HEK293 (cell line): Measurements from ENCODE around the gene GALNT15.

Experiments used
- CTCF ChIA-PET: fragments of 350-600 bp; formaldehyde crosslinking; extraction: SDS; loops from one replicate; lab custom pipeline; 2021; ENCODE audit warnings: antibody characterized with exemption; lab: Yijun Ruan, JAX
- POLR2A ChIA-PET: fragments of 300-600 bp; formaldehyde crosslinking; extraction: SDS; loops from one replicate; lab custom pipeline; 2020; ENCODE audit warnings: antibody characterized with exemption, inconsistent platforms; lab: Yijun Ruan, JAX
- H3K27ac ChIP-seq: fragments of 200-500 bp; sonication (Bioruptor generic); 2 replicates; pipeline ENCODE4 v1.5.1; 2014; ENCODE audit warnings: low read depth, low read length, control low read depth, inconsistent platforms; ENCODE audit errors: extremely low read depth
- H3K36me3 ChIP-seq, 2 experiments: fragments of 200-500 bp in 1 of 2; sonication (Bioruptor generic) in 1 of 2; 1 replicate in 1 of 2; 2 replicates in 1 of 2; pipeline ENCODE4 v1.5.1; 2014 to 2017; ENCODE audit warnings: inconsistent platforms in 2 of 2, low read length in 2 of 2; ENCODE audit not compliant: control insufficient read depth in 2 of 2, insufficient read depth in 1 of 2
- H3K4me1 ChIP-seq: fragments of 200-500 bp; sonication (Bioruptor generic); 2 replicates; pipeline ENCODE4 v1.5.1; 2014; ENCODE audit warnings: mild to moderate bottlenecking, low read length, inconsistent platforms; ENCODE audit not compliant: control insufficient read depth, insufficient read depth
- H3K4me3 ChIP-seq: 2 replicates; pipeline ENCODE4 v1.5.1; 2011; ENCODE audit warnings: low read depth, mild to moderate bottlenecking, control low read depth, low read length, moderate library complexity
- H3K9me3 ChIP-seq: fragments of 200-500 bp; sonication (Bioruptor generic); 2 replicates; pipeline ENCODE4 v1.5.1; 2014; ENCODE audit warnings: low read depth, low read length, inconsistent platforms; ENCODE audit not compliant: control insufficient read depth, insufficient read depth
- GFI1B ChIP-seq: fragments of 450-650 bp; formaldehyde crosslinking; IDR thresholded peaks from 2 replicates; pipeline ENCODE4 v1.5.1; 2016; ENCODE audit warnings: missing biosample characterization, missing genetic modification characterization
- KLF1 ChIP-seq: fragments of 450-650 bp; formaldehyde crosslinking; IDR thresholded peaks from 2 replicates; pipeline ENCODE4 v1.5.1; 2016; ENCODE audit warnings: missing biosample characterization, missing genetic modification characterization
- SCRT1 ChIP-seq: fragments of 450-650 bp; formaldehyde crosslinking; IDR thresholded peaks from 2 replicates; pipeline ENCODE4 v1.5.1; 2016; ENCODE audit warnings: missing biosample characterization, missing genetic modification characterization, borderline replicate concordance
- ZEB2 ChIP-seq: fragments of 450-650 bp; formaldehyde crosslinking; IDR thresholded peaks from 2 replicates; pipeline ENCODE4 v1.5.1; 2016; ENCODE audit warnings: missing biosample characterization, missing genetic modification characterization
- ZIC2 ChIP-seq: fragments of 450-650 bp; formaldehyde crosslinking; IDR thresholded peaks from 2 replicates; pipeline ENCODE4 v1.5.1; 2016; ENCODE audit warnings: missing biosample characterization, missing genetic modification characterization
- ZNF121 ChIP-seq: fragments of 450-650 bp; formaldehyde crosslinking; IDR thresholded peaks from 2 replicates; pipeline ENCODE4 v1.5.1; 2016; ENCODE audit warnings: missing biosample characterization, missing genetic modification characterization
- ZNF169 ChIP-seq: fragments of 450-650 bp; formaldehyde crosslinking; IDR thresholded peaks from 2 replicates; pipeline ENCODE4 v1.5.1; 2016; ENCODE audit warnings: missing biosample characterization, missing genetic modification characterization
- ZNF548 ChIP-seq: fragments of 450-650 bp; formaldehyde crosslinking; IDR thresholded peaks from 2 replicates; pipeline ENCODE4 v1.5.1; 2016; ENCODE audit warnings: missing biosample characterization, missing genetic modification characterization
- ZNF561 ChIP-seq: fragments of 450-650 bp; IDR thresholded peaks from 2 replicates; pipeline ENCODE4 v1.5.1; 2018; ENCODE audit warnings: missing biosample characterization, missing genetic modification characterization, borderline replicate concordance
- TF ChIP-seq, protein P1 (sequence below): fragments of 450-650 bp; formaldehyde crosslinking; IDR thresholded peaks from 2 replicates; pipeline ENCODE4 v1.5.1; 2016; ENCODE audit warnings: missing biosample characterization, missing genetic modification characterization
- TF ChIP-seq, protein P2 (sequence below): fragments of 450-650 bp; formaldehyde crosslinking; IDR thresholded peaks from 2 replicates; pipeline ENCODE4 v1.5.1; 2016; ENCODE audit warnings: missing biosample characterization, missing genetic modification characterization
- TF ChIP-seq, protein P3 (sequence below): fragments of 450-650 bp; IDR thresholded peaks from 2 replicates; pipeline ENCODE4 v1.5.1; 2018; ENCODE audit warnings: missing biosample characterization, mild to moderate bottlenecking, missing genetic modification characterization
- TF ChIP-seq, protein P4 (sequence below): fragments of 450-650 bp; formaldehyde crosslinking; IDR thresholded peaks from 2 replicates; pipeline ENCODE4 v1.5.1; 2016; ENCODE audit warnings: missing biosample characterization, missing genetic modification characterization

Gene GALNT15

DNA sequence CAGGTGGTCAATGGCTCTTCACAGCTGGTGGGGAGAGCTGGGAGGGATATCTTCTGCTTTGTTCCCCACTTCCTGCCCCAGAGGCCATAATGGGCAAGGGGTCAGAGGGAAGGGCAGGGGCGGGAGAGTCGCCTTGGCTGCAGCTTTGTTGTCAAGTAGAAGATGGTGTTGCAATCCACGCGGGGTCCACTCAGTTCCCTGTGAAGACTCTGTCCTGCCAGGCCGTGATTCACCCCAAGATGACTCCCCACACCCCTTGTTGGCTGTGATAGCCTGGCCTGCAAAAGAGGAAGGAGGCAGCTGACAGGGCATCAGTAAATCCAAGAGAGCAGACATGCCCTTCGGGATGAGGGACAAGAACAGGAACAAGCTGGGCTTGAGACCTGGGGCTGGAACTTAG is 6.9 kb downstream of the GALNT15 start:
- H3K36me3 ChIP-seq: no peaks in the 10 kb centered on the region
- H3K9me3 ChIP-seq: no peaks in the 10 kb centered on the region
- no peak overlapping the region for H3K4me3 ChIP-seq
- POLR2A ChIA-PET: no interaction called here
- H3K4me1 ChIP-seq: no peaks in the 10 kb centered on the region
- H3K27ac ChIP-seq: no peak overlapping the region
- CTCF ChIA-PET: interaction anchor here (0.6 to 10.3 kb wide), 4 partner anchors 10 to 133 kb away, joined by 3 to 167 read pairs (median 5); no protein-coding TSS in a partner anchor
- TF ChIP-seq ZIC2 (tag by site-specific recombination) (0 out of 2 replicates have a peak, but pooled peaks have one; percentile 16), KLF1 (no peak)
- TF ChIP-seq, all 188 proteins: peak for 1

DNA sequence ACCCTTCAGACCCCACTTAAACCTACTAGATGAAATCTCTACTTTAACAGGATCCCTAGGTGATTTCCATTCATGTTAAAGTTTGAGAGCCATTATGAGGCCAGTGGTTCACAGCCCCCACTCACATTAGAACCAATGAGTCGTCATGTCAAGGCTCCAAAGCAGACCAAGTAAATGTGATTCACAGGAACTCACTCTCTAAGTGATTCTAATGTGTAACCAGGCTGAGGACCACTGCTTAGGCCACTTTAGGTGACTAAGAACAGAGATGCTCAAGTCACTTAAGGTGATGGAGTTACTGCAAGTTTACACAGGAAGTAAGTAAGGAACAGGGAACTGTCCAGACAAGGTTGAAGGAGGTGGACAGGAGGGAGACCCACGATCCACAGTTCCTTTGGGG is 7.7 kb downstream of the GALNT15 start:
- TF ChIP-seq, protein P1, sequence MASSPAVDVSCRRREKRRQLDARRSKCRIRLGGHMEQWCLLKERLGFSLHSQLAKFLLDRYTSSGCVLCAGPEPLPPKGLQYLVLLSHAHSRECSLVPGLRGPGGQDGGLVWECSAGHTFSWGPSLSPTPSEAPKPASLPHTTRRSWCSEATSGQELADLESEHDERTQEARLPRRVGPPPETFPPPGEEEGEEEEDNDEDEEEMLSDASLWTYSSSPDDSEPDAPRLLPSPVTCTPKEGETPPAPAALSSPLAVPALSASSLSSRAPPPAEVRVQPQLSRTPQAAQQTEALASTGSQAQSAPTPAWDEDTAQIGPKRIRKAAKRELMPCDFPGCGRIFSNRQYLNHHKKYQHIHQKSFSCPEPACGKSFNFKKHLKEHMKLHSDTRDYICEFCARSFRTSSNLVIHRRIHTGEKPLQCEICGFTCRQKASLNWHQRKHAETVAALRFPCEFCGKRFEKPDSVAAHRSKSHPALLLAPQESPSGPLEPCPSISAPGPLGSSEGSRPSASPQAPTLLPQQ (tag by site-specific recombination): no peak
- TF ChIP-seq, protein P2, sequence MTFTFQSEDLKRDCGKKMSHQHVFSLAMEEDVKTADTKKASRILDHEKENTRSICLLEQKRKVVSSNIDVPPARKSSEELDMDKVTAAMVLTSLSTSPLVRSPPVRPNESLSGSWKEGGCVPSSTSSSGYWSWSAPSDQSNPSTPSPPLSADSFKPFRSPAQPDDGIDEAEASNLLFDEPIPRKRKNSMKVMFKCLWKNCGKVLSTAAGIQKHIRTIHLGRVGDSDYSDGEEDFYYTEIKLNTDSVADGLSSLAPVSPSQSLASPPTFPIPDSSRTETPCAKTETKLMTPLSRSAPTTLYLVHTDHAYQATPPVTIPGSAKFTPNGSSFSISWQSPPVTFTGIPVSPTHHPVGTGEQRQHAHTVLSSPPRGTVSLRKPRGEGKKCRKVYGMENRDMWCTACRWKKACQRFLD: no peak
- Histone ChIP-seq H3K4me3 (no peak overlapping the region), H3K27ac (no peak overlapping the region), H3K36me3 (no peaks in the 10 kb centered on the region), H3K9me3 (no peaks in the 10 kb centered on the region), H3K4me1 (no peaks in the 10 kb centered on the region)
- CTCF ChIA-PET: interaction anchor here (0.9 to 10.3 kb wide), 2 partner anchors 121 to 133 kb away, joined by 3 to 167 read pairs; no protein-coding TSS in a partner anchor
- POLR2A ChIA-PET: no interaction called here

DNA sequence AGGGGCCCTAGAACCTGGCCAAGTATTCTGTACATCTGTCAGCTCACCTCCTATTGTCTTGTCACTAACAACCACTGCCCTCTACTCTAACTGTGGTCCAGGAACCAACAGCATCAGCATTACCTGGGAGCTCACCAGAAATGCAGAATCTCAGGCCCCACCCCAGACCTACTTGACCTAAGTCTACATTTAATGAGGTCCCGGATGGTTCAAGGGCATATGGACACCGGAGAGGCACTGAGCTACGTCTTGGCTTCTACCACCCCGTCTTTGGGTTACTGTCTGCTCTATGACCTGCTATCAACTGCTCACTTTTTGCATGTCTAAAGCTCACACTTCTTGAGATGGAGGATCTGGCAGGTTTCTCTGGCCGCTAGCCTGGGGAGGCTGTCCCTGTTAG is 8.1 kb downstream of the GALNT15 start:
- Histone ChIP-seq H3K27ac (no peak overlapping the region), H3K9me3 (no peaks in the 10 kb centered on the region), H3K36me3 (no peaks in the 10 kb centered on the region), H3K4me3 (no peak overlapping the region), H3K4me1 (no peaks in the 10 kb centered on the region)
- POLR2A ChIA-PET: no interaction called here
- CTCF ChIA-PET: interaction anchor here (1.2 to 10.3 kb wide), 3 partner anchors 65 to 367 kb away, joined by 3 to 167 read pairs (median 5); no protein-coding TSS in a partner anchor
- no peak for TF ChIP-seq SCRT1

DNA sequence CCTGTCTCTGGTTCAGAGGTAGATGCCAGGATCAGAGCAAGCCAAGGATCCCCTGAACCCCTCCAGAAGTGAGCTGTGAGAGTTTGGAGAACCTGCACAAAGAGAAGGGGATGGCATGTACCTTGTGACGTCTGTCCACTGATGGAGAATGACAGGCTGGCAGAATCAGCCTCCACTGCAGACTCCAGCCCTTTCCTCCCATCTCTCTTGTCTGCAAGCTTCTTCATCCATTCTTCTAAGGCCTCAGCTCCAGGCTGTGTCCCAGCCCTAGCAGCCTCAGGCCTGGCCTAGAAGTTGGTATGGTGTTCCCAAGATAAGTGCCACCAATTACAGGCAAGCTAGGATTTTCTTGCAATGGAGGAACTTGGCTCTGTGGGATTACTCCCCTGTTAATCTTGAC is 8.6 kb downstream of the GALNT15 start:
- Histone ChIP-seq H3K27ac (no peak overlapping the region), H3K9me3 (no peaks in the 10 kb centered on the region)
- TF ChIP-seq, protein P3, sequence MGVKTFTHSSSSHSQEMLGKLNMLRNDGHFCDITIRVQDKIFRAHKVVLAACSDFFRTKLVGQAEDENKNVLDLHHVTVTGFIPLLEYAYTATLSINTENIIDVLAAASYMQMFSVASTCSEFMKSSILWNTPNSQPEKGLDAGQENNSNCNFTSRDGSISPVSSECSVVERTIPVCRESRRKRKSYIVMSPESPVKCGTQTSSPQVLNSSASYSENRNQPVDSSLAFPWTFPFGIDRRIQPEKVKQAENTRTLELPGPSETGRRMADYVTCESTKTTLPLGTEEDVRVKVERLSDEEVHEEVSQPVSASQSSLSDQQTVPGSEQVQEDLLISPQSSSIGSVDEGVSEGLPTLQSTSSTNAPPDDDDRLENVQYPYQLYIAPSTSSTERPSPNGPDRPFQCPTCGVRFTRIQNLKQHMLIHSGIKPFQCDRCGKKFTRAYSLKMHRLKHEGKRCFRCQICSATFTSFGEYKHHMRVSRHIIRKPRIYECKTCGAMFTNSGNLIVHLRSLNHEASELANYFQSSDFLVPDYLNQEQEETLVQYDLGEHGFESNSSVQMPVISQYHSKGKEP: no peak
- TF ChIP-seq ZNF169 (tag by site-specific recombination) (no peak), ZNF548 (tag by site-specific recombination) (no peak)
- TF ChIP-seq, all 188 proteins: peak for 0
- no peaks in the 10 kb centered on the region for H3K36me3 ChIP-seq
- CTCF ChIA-PET: interaction anchor here (1.2 to 1.6 kb wide), 2 partner anchors 65 to 367 kb away, joined by 3 to 5 read pairs; no protein-coding TSS in a partner anchor
- no peaks in the 10 kb centered on the region for H3K4me1 ChIP-seq
- POLR2A ChIA-PET: no interaction called here
- no peak overlapping the region for H3K4me3 ChIP-seq

DNA sequence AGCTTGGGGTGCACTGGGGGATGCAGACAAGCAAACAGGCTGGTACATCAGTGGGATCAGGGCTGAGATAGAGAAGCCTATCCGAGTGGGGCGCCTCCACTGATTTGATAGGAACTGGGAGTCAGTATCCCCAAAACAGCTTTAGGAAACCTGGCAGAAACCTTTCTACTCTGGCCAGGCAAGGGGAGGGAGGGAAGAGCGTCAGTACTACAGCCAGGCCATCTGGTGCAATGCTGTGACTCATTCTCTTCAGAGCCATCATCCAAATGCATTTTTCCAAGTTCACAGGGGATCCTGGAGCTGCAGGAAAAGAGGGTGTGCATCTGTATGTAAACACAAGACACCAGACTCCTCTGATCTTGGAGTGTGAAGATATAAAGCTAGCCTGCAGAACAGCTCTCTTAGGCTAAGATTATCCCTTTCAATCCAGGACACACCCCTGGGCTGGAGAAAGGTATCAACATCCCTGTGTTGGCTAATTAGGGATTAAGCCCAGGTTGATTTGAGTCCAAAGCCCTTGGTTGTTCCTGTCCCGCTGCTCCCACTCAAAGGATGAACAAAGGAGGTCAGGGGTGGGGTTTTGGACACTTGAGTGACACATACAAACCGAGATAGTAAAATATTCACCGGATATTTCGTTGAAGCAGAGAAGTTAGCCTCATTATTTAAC is 9.3 kb downstream of the GALNT15 start:
- ChIA-PET CTCF (interaction anchor here (0.6 to 1.6 kb wide), 4 partner anchors 64 to 368 kb away, joined by 3 to 7 read pairs (median 4); no protein-coding TSS in a partner anchor), POLR2A (no interaction called here)
- H3K27ac ChIP-seq: no peak overlapping the region
- no peaks in the 10 kb centered on the region for H3K4me1 ChIP-seq
- H3K9me3 ChIP-seq: no peaks in the 10 kb centered on the region
- TF ChIP-seq ZNF121 (tag by site-specific recombination): no peak
- no peak for TF ChIP-seq ZEB2 (tag by site-specific recombination)
- TF ChIP-seq, protein P1 (tag by site-specific recombination): no peak
- no peak for TF ChIP-seq GFI1B (tag by site-specific recombination)
- TF ChIP-seq, protein P4, sequence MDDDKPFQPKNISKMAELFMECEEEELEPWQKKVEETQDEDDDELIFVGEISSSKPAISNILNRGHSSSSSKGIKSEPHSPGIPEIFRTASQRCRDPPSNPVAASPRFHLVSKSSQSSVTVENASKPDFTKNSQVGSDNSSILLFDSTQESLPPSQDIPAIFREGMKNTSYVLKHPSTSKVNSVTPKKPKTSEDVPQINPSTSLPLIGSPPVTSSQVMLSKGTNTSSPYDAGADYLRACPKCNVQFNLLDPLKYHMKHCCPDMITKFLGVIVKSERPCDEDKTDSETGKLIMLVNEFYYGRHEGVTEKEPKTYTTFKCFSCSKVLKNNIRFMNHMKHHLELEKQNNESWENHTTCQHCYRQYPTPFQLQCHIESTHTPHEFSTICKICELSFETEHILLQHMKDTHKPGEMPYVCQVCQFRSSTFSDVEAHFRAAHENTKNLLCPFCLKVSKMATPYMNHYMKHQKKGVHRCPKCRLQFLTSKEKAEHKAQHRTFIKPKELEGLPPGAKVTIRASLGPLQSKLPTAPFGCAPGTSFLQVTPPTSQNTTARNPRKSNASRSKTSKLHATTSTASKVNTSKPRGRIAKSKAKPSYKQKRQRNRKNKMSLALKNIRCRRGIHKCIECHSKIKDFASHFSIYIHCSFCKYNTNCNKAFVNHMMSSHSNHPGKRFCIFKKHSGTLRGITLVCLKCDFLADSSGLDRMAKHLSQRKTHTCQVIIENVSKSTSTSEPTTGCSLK (tag by site-specific recombination): no peak
- no peak for TF ChIP-seq ZNF561
- TF ChIP-seq, all 188 proteins: peak for 0
- Histone ChIP-seq H3K36me3 (no peaks in the 10 kb centered on the region), H3K4me3 (no peak overlapping the region)
